NOMO-1 treated with dmso at 0.1 percent for 144 hours (cell line): ENCODE data around the gene HECTD1.
A peak's percentile ranks its signal among the peaks of the same experiment; 100 is the strongest.
"Not testable (repeated sequence)": the region's sequence is repeated elsewhere in the genome, so short reads cannot be mapped to it uniquely, and the experiment has no call there.

ENCODE experiments used
- DNase-seq: peaks from one replicate; lab custom pipeline; 2025; ENCODE audit not compliant: unreplicated experiment; lab: John Stamatoyannopoulos, UW

Gene HECTD1

GRCh38 chr14:31096255-31096654 lies 111.3 kb downstream of the HECTD1 start:
- no peak for DNase-seq

GRCh38 chr14:31095817-31096216 lies 111.8 kb downstream of the HECTD1 start:
- DNase-seq, result not testable (repeated sequence)

GRCh38 chr14:31093884-31094839 lies 113.4 kb downstream of the HECTD1 start:
- DNase-seq, result not testable (repeated sequence)

- no peak for DNase-seq
Observed at GRCh38 chr14:31092160-31092708, 115.4 kb downstream of the HECTD1 start.

GRCh38 chr14:31090883-31091764 lies 116.5 kb downstream of the HECTD1 start:
- DNase-seq, result peak; percentile 10

- not testable (repeated sequence) for DNase-seq
Observed at GRCh38 chr14:31086466-31086865, 121.1 kb downstream of the HECTD1 start.

GRCh38 chr14:31085027-31085426 lies 122.6 kb downstream of the HECTD1 start:
- no peak for DNase-seq

GRCh38 chr14:31084385-31084784 lies 123.2 kb downstream of the HECTD1 start:
- DNase-seq, result no peak

GRCh38 chr14:31083781-31084180 lies 123.8 kb downstream of the HECTD1 start:
- DNase-seq, result no peak

- no peak for DNase-seq
Observed at GRCh38 chr14:31080484-31080883, 127.1 kb downstream of the HECTD1 start.

- DNase-seq, result no peak
Observed at GRCh38 chr14:31080056-31080455, 127.5 kb downstream of the HECTD1 start.

- DNase-seq, result no peak
Observed at GRCh38 chr14:31078766-31079165, 128.8 kb downstream of the HECTD1 start.

- DNase-seq, result no peak
Observed at GRCh38 chr14:31075144-31075543, 132.4 kb downstream of the HECTD1 start.

- DNase-seq, result no peak
Observed at GRCh38 chr14:31071151-31071550, 136.4 kb downstream of the HECTD1 start.

GRCh38 chr14:31070431-31070830 lies 137.2 kb downstream of the HECTD1 start:
- DNase-seq, result no peak

- no peak for DNase-seq
Observed at GRCh38 chr14:31069343-31069742, 138.2 kb downstream of the HECTD1 start.

- peak; percentile 65 for DNase-seq
Observed at GRCh38 chr14:31068235-31068634, 139.4 kb downstream of the HECTD1 start.

- DNase-seq, result not testable (repeated sequence)
Observed at GRCh38 chr14:31062908-31063307, 144.7 kb downstream of the HECTD1 start.

GRCh38 chr14:31060253-31060875 lies 147.2 kb downstream of the HECTD1 start:
- DNase-seq, result no peak

- no peak for DNase-seq
Observed at GRCh38 chr14:31059152-31059924, 148.3 kb downstream of the HECTD1 start.
